ENCODE measurements around the gene HES1.

DNA sequence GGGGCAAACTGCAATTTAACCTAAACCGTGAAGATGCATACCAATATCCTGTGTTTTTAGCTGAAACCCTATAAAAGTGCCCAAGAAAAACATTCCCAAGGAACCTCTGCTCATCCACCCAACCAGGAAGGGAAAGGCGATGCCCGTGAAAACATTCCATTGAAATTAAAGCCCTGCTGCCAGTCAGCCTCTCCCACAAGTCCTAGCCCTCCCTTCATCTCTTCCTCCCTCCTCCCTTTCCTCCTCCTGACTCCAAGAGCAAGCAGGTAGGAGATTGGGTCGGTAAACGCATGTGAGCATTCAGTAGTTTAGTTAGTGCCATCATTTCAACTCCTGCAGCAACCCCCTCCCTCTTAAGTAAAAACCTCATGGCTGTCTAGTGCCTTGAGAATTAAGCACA lies 27.7 kb downstream of the HES1 start:
- TF ChIP-seq POLR2A (IDR thresholded peaks at IDR 0.05), result no peak
- TF ChIP-seq, protein P1, sequence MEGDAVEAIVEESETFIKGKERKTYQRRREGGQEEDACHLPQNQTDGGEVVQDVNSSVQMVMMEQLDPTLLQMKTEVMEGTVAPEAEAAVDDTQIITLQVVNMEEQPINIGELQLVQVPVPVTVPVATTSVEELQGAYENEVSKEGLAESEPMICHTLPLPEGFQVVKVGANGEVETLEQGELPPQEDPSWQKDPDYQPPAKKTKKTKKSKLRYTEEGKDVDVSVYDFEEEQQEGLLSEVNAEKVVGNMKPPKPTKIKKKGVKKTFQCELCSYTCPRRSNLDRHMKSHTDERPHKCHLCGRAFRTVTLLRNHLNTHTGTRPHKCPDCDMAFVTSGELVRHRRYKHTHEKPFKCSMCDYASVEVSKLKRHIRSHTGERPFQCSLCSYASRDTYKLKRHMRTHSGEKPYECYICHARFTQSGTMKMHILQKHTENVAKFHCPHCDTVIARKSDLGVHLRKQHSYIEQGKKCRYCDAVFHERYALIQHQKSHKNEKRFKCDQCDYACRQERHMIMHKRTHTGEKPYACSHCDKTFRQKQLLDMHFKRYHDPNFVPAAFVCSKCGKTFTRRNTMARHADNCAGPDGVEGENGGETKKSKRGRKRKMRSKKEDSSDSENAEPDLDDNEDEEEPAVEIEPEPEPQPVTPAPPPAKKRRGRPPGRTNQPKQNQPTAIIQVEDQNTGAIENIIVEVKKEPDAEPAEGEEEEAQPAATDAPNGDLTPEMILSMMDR (IDR thresholded peaks at IDR 0.05), result no peak

Data from adrenal gland (tissue), 5 donors.